GM23338 (cell line): ENCODE results near the gene ANTXR1. TPM values are rescaled to one million over a fixed set of nuclear protein-coding genes. Genes with fewer than 3 reads are reported as not detected.

Source experiments
- ATAC-seq: fragments of 200-7000 bp; cut with Tn5 transposase; 3 replicates; pipeline ENCODE4 v1.9.1; 2020
- DNase-seq: peaks from one replicate; pipeline ENCODE4 v3.0.0-alpha.2; 2015; ENCODE audit warnings: low spot score
- H2AFZ ChIP-seq: fragments of 200-600 bp; sonication (generic); 2 replicates; pipeline ENCODE4 v1.8.0; 2016; ENCODE audit warnings: antibody characterized with exemption, mild to moderate bottlenecking, moderate library complexity
- H3F3A ChIP-seq: fragments of 200-600 bp; sonication (generic); replicated peaks from 2 replicates; pipeline ENCODE4 v1.8.0; 2017; ENCODE audit warnings: antibody characterized with exemption, mixed run types, low read depth
- H3K27ac ChIP-seq: fragments of 200-600 bp; sonication (generic); 2 replicates; pipeline ENCODE4 v1.6.1; 2016; ENCODE audit warnings: low read depth
- H3K27me3 ChIP-seq: fragments of 200-600 bp; sonication (generic); 2 replicates; pipeline ENCODE4 v1.8.0; 2016; ENCODE audit warnings: mild to moderate bottlenecking, mixed run types, moderate library complexity; ENCODE audit not compliant: insufficient read depth
- H3K36me3 ChIP-seq: fragments of 200-600 bp; sonication (generic); 2 replicates; pipeline ENCODE4 v1.8.0; 2016; ENCODE audit warnings: mild to moderate bottlenecking; ENCODE audit not compliant: insufficient read depth
- H3K4me1 ChIP-seq: fragments of 200-600 bp; sonication (generic); 2 replicates; pipeline ENCODE4 v1.8.0; 2016; ENCODE audit warnings: mild to moderate bottlenecking, moderate library complexity; ENCODE audit not compliant: insufficient read depth
- H3K4me2 ChIP-seq: fragments of 200-600 bp; sonication (generic); 2 replicates; pipeline ENCODE4 v1.7.1; 2017; ENCODE audit warnings: mixed run types
- H3K4me3 ChIP-seq: fragments of 200-600 bp; sonication (generic); 2 replicates; pipeline ENCODE4 v1.6.1; 2016; ENCODE audit warnings: mixed run types
- H3K79me2 ChIP-seq: fragments of 200-600 bp; sonication (generic); replicated peaks from 2 replicates; pipeline ENCODE4 v1.8.0; 2017; ENCODE audit warnings: mild to moderate bottlenecking; ENCODE audit not compliant: insufficient read depth
- H3K9me2 ChIP-seq: fragments of 200-600 bp; sonication (generic); 2 replicates; pipeline ENCODE4 v1.8.0; 2017; ENCODE audit not compliant: insufficient read depth
- H4K20me1 ChIP-seq: fragments of 200-600 bp; sonication (generic); replicated peaks from 2 replicates; pipeline ENCODE4 v1.8.0; 2017; ENCODE audit warnings: mild to moderate bottlenecking; ENCODE audit not compliant: insufficient read depth
- H3K27ac Mint-ChIP-seq: 2 replicates; pipeline ENCODE4 v1.8.0; 2020; ENCODE audit warnings: inconsistent platforms, mild to moderate bottlenecking, moderate library complexity, mixed read lengths
- H3K27me3 Mint-ChIP-seq: 3 replicates; pipeline ENCODE4 v1.8.0; 2022; ENCODE audit warnings: low read depth, mild to moderate bottlenecking, moderate library complexity, mixed read lengths, inconsistent platforms; ENCODE audit not compliant: insufficient read depth, poor library complexity
- H3K36me3 Mint-ChIP-seq: 3 replicates; pipeline ENCODE4 v1.8.0; 2021; ENCODE audit warnings: low read depth, mild to moderate bottlenecking, inconsistent platforms, moderate library complexity, mixed read lengths
- H3K4me1 Mint-ChIP-seq: 3 replicates; pipeline ENCODE4 v1.8.0; 2020; ENCODE audit warnings: mild to moderate bottlenecking, inconsistent platforms, mixed read lengths
- H3K4me3 Mint-ChIP-seq: 3 replicates; pipeline ENCODE4 v1.8.0; 2021; ENCODE audit warnings: moderate library complexity, mild to moderate bottlenecking, inconsistent platforms, mixed read lengths
- H3K9me3 Mint-ChIP-seq: 3 replicates; pipeline ENCODE4 v1.8.0; 2020; ENCODE audit warnings: moderate library complexity, mild to moderate bottlenecking, inconsistent platforms, mixed read lengths
- CREB1 ChIP-seq: fragments of 250-450 bp; sonication (Bioruptor Pico); IDR thresholded peaks from 2 replicates; pipeline ENCODE4 v1.5.0; 2020; ENCODE audit warnings: low read depth, mild to moderate bottlenecking, moderate library complexity
- EZH2 ChIP-seq: fragments of 200-600 bp; sonication (generic); IDR thresholded peaks from one replicate; pipeline ENCODE4 v1.8.0; 2017; ENCODE audit warnings: antibody characterized with exemption, mild to moderate bottlenecking, low read depth; ENCODE audit not compliant: unreplicated experiment
- EZH2phosphoT487 ChIP-seq: fragments of 200-600 bp; sonication (generic); IDR thresholded peaks from one replicate; pipeline ENCODE4 v1.8.1; 2018; ENCODE audit warnings: antibody characterized with exemption; ENCODE audit not compliant: unreplicated experiment
- JUNB ChIP-seq: IDR thresholded peaks from one replicate; pipeline ENCODE4 v1.6.1; 2016; ENCODE audit warnings: antibody characterized with exemption; ENCODE audit not compliant: unreplicated experiment
- NANOG ChIP-seq: IDR thresholded peaks from 2 replicates; pipeline ENCODE4 v1.6.1; 2016; ENCODE audit warnings: antibody characterized with exemption, borderline replicate concordance
- POLR2AphosphoS5 ChIP-seq: IDR thresholded peaks from 2 replicates; pipeline ENCODE4 v1.6.1; 2016; ENCODE audit warnings: antibody characterized with exemption, low read depth
- STAT1 ChIP-seq: IDR thresholded peaks from one replicate; pipeline ENCODE4 v1.6.1; 2016; ENCODE audit warnings: antibody characterized with exemption; ENCODE audit not compliant: unreplicated experiment
- ZNF114 ChIP-seq: fragments of 250-450 bp; sonication (Bioruptor Pico); IDR thresholded peaks from 2 replicates; pipeline ENCODE4 v1.5.0; 2020; ENCODE audit warnings: mild to moderate bottlenecking, moderate library complexity
- ZNF331 ChIP-seq: fragments of 250-450 bp; sonication (Bioruptor Pico); IDR thresholded peaks from 2 replicates; pipeline ENCODE4 v1.5.0; 2020; ENCODE audit warnings: low read depth, mild to moderate bottlenecking, moderate library complexity
- polyA plus RNA-seq: library from polyadenylated mRNA; unstranded; fragments of >200 nt; fragmentation: Nextera tagmentation; extraction: Ambion mirVana; gene quantifications from 2 replicates; pipeline ENCODE4 v1.2.1, GENCODE V29; 2016
- total RNA-seq: library from RNA; depleted of rRNA; stranded (reverse); fragments of >200 nt; shearing (Covaris generic); gene quantifications from 2 replicates; pipeline ENCODE4 v1.2.3, GENCODE V29; 2014
- TF ChIP-seq, protein P1 (sequence below): IDR thresholded peaks from 2 replicates; pipeline ENCODE4 v1.6.1; 2016; ENCODE audit warnings: antibody characterized with exemption
- TF ChIP-seq, protein P2 (sequence below): IDR thresholded peaks from one replicate; pipeline ENCODE4 v1.6.1; 2018; ENCODE audit warnings: antibody characterized with exemption; ENCODE audit not compliant: unreplicated experiment
- TF ChIP-seq, protein P3 (sequence below), 2 experiments: fragments of 200-600 bp in 1 of 2; sonication (generic) in 1 of 2; conservative IDR thresholded peaks; 2 replicates each; pipeline versions ENCODE4 v1.5.1 to v1.6.1; 2016 to 2017; ENCODE audit warnings: antibody characterized with exemption in 2 of 2, low read depth in 2 of 2, mild to moderate bottlenecking in 2 of 2, moderate library complexity in 1 of 2
- TF ChIP-seq, protein P4 (sequence below): fragments of 250-450 bp; sonication (Bioruptor Pico); IDR thresholded peaks from 2 replicates; pipeline ENCODE4 v1.5.0; 2020; ENCODE audit warnings: mild to moderate bottlenecking, moderate library complexity

The ANTXR1 gene
- total and polyA plus RNA-seq, 2 experiments from 2014 or later, result 16.1 to 23.1 TPM

DNA sequence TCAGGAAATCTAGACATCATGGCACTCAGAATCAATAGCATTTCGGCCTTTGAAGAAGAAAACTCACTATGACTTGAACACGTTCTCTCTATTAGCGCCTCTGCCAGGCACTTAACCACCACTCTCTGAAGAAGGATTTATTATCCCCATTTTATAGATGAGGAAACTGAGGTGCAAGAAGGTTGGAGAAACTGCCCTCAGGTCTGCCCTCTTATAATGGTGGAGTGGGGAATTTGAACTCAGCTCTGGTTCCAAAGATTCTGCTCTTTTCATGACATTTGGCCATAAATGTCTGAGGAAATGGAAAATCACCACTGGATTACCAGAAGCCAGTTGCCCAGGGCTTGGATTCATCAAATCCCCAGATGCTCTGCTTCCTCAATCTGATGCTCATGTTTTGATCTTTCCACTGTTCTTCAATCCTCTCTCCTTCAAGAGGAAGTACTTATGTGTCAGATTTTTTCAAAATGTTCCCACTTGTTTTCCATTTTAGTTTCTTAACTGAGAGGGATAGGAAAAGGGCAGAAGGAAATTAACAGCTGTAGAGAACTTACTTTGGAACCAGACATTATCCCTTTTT lies 68.1 kb downstream of the ANTXR1 start:
- ATAC-seq, result no peak
- peaks cover 12% of the 10 kb centered on the region; the same call in 2 of the 3 replicates for H3K4me1 Mint-ChIP-seq

More for the DNA sequence above, 68.1 kb downstream of the ANTXR1 start:
- Histone ChIP-seq H2AFZ (no peak overlapping the region), H3K27ac (no peak overlapping the region), H3K4me1 (no peaks in the 10 kb centered on the region; the same call in 1 of the 2 replicates), H3K4me2 (no peak overlapping the region), H3F3A (no peaks in the 10 kb centered on the region), H3K4me3 (no peak overlapping the region), H3K9me2 (no peaks in the 10 kb centered on the region), H4K20me1 (no peaks in the 10 kb centered on the region), H3K36me3 (peaks cover 6% of the 10 kb centered on the region; the same call in 1 of the 2 replicates), H3K27me3 (no peaks in the 10 kb centered on the region), H3K79me2 (no peaks in the 10 kb centered on the region)
- TF ChIP-seq, protein P1, sequence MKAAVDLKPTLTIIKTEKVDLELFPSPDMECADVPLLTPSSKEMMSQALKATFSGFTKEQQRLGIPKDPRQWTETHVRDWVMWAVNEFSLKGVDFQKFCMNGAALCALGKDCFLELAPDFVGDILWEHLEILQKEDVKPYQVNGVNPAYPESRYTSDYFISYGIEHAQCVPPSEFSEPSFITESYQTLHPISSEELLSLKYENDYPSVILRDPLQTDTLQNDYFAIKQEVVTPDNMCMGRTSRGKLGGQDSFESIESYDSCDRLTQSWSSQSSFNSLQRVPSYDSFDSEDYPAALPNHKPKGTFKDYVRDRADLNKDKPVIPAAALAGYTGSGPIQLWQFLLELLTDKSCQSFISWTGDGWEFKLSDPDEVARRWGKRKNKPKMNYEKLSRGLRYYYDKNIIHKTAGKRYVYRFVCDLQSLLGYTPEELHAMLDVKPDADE, result no peak
- TF ChIP-seq POLR2AphosphoS5, result no peak
- TF ChIP-seq, protein P2, sequence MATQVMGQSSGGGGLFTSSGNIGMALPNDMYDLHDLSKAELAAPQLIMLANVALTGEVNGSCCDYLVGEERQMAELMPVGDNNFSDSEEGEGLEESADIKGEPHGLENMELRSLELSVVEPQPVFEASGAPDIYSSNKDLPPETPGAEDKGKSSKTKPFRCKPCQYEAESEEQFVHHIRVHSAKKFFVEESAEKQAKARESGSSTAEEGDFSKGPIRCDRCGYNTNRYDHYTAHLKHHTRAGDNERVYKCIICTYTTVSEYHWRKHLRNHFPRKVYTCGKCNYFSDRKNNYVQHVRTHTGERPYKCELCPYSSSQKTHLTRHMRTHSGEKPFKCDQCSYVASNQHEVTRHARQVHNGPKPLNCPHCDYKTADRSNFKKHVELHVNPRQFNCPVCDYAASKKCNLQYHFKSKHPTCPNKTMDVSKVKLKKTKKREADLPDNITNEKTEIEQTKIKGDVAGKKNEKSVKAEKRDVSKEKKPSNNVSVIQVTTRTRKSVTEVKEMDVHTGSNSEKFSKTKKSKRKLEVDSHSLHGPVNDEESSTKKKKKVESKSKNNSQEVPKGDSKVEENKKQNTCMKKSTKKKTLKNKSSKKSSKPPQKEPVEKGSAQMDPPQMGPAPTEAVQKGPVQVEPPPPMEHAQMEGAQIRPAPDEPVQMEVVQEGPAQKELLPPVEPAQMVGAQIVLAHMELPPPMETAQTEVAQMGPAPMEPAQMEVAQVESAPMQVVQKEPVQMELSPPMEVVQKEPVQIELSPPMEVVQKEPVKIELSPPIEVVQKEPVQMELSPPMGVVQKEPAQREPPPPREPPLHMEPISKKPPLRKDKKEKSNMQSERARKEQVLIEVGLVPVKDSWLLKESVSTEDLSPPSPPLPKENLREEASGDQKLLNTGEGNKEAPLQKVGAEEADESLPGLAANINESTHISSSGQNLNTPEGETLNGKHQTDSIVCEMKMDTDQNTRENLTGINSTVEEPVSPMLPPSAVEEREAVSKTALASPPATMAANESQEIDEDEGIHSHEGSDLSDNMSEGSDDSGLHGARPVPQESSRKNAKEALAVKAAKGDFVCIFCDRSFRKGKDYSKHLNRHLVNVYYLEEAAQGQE, result no peak
- TF ChIP-seq ZNF331 (CRISPR knock-in tag), result no peak
- no peak for TF ChIP-seq CREB1 (CRISPR knock-in tag)
- no peak for TF ChIP-seq ZNF114
- TF ChIP-seq STAT1, result no peak
- no peak for TF ChIP-seq EZH2phosphoT487
- no peak for TF ChIP-seq EZH2
- TF ChIP-seq, protein P3, sequence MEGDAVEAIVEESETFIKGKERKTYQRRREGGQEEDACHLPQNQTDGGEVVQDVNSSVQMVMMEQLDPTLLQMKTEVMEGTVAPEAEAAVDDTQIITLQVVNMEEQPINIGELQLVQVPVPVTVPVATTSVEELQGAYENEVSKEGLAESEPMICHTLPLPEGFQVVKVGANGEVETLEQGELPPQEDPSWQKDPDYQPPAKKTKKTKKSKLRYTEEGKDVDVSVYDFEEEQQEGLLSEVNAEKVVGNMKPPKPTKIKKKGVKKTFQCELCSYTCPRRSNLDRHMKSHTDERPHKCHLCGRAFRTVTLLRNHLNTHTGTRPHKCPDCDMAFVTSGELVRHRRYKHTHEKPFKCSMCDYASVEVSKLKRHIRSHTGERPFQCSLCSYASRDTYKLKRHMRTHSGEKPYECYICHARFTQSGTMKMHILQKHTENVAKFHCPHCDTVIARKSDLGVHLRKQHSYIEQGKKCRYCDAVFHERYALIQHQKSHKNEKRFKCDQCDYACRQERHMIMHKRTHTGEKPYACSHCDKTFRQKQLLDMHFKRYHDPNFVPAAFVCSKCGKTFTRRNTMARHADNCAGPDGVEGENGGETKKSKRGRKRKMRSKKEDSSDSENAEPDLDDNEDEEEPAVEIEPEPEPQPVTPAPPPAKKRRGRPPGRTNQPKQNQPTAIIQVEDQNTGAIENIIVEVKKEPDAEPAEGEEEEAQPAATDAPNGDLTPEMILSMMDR (conservative IDR thresholded peaks at IDR 0.05; ENCODE audit: low read depth in 2 of 2), result no peak
- TF ChIP-seq NANOG, result no peak
- TF ChIP-seq, protein P4, sequence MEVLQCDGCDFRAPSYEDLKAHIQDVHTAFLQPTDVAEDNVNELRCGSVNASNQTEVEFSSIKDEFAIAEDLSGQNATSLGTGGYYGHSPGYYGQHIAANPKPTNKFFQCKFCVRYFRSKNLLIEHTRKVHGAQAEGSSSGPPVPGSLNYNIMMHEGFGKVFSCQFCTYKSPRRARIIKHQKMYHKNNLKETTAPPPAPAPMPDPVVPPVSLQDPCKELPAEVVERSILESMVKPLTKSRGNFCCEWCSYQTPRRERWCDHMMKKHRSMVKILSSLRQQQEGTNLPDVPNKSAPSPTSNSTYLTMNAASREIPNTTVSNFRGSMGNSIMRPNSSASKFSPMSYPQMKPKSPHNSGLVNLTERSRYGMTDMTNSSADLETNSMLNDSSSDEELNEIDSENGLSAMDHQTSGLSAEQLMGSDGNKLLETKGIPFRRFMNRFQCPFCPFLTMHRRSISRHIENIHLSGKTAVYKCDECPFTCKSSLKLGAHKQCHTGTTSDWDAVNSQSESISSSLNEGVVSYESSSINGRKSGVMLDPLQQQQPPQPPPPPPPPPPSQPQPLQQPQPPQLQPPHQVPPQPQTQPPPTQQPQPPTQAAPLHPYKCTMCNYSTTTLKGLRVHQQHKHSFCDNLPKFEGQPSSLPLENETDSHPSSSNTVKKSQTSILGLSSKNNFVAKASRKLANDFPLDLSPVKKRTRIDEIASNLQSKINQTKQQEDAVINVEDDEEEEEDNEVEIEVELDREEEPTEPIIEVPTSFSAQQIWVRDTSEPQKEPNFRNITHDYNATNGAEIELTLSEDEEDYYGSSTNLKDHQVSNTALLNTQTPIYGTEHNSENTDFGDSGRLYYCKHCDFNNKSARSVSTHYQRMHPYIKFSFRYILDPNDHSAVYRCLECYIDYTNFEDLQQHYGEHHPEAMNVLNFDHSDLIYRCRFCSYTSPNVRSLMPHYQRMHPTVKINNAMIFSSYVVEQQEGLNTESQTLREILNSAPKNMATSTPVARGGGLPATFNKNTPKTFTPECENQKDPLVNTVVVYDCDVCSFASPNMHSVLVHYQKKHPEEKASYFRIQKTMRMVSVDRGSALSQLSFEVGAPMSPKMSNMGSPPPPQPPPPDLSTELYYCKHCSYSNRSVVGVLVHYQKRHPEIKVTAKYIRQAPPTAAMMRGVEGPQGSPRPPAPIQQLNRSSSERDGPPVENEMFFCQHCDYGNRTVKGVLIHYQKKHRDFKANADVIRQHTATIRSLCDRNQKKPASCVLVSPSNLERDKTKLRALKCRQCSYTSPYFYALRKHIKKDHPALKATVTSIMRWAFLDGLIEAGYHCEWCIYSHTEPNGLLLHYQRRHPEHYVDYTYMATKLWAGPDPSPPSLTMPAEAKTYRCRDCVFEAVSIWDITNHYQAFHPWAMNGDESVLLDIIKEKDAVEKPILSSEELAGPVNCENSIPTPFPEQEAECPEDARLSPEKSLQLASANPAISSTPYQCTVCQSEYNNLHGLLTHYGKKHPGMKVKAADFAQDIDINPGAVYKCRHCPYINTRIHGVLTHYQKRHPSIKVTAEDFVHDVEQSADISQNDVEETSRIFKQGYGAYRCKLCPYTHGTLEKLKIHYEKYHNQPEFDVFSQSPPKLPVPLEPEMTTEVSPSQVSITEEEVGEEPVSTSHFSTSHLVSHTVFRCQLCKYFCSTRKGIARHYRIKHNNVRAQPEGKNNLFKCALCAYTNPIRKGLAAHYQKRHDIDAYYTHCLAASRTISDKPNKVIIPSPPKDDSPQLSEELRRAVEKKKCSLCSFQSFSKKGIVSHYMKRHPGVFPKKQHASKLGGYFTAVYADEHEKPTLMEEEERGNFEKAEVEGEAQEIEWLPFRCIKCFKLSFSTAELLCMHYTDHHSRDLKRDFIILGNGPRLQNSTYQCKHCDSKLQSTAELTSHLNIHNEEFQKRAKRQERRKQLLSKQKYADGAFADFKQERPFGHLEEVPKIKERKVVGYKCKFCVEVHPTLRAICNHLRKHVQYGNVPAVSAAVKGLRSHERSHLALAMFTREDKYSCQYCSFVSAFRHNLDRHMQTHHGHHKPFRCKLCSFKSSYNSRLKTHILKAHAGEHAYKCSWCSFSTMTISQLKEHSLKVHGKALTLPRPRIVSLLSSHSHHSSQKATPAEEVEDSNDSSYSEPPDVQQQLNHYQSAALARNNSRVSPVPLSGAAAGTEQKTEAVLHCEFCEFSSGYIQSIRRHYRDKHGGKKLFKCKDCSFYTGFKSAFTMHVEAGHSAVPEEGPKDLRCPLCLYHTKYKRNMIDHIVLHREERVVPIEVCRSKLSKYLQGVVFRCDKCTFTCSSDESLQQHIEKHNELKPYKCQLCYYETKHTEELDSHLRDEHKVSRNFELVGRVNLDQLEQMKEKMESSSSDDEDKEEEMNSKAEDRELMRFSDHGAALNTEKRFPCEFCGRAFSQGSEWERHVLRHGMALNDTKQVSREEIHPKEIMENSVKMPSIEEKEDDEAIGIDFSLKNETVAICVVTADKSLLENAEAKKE (CRISPR knock-in tag), result no peak
- no peak for TF ChIP-seq JUNB
- no peak overlapping the region for H3K27ac Mint-ChIP-seq
- H3K36me3 Mint-ChIP-seq, result peaks cover 23% of the 10 kb centered on the region
- H3K27me3 Mint-ChIP-seq, result no peaks in the 10 kb centered on the region
- H3K9me3 Mint-ChIP-seq, result no peaks in the 10 kb centered on the region
- H3K4me3 Mint-ChIP-seq, result no peak overlapping the region
- DNase-seq, result no peak
